ENCODE data around the gene A4GNT.

Gene A4GNT

GRCh38 chr3:138127636-138128365 lies 4.4 kb downstream of the A4GNT start:
- H3K79me2 ChIP-seq (ENCODE audit: insufficient read depth, low read length), result no peaks in the 10 kb centered on the region
- H3K4me3 ChIP-seq (ENCODE audit: insufficient read depth, low read length, poor library complexity, severe bottlenecking), result no peak overlapping the region
- no peaks in the 10 kb centered on the region for H3K9me2 ChIP-seq (replicated peaks; ENCODE audit: insufficient read depth, low read length)
- H3K36me3 ChIP-seq (ENCODE audit: low read length), result no peaks in the 10 kb centered on the region
- H3K27me3 ChIP-seq (ENCODE audit: low read length), result no peaks in the 10 kb centered on the region
- no peak overlapping the region for H2AFZ ChIP-seq (ENCODE audit: low read depth, low read length, severe bottlenecking)
- H3K27ac ChIP-seq (ENCODE audit: low read depth, low read length), result no peak overlapping the region
- no peak overlapping the region for H3K4me2 ChIP-seq (ENCODE audit: low read depth, low read length, poor library complexity, severe bottlenecking)
- TF ChIP-seq EZH2phosphoT487 (conservative IDR thresholded peaks at IDR 0.05; ENCODE audit: low read length) (no peak), CTCF (IDR thresholded peaks at IDR 0.05; ENCODE audit: insufficient read depth, low read length, poor library complexity, severe bottlenecking) (no peak)
- no peaks in the 10 kb centered on the region for H3K9me3 ChIP-seq (ENCODE audit: insufficient read depth, low read length)
- H4K20me1 ChIP-seq (ENCODE audit: low read depth, low read length), result no peaks in the 10 kb centered on the region
- no peaks in the 10 kb centered on the region for H3F3A ChIP-seq (ENCODE audit: insufficient read depth)
- H3K9ac ChIP-seq (ENCODE audit: low read length), result no peak overlapping the region

GRCh38 chr3:138125548-138126221 lies 6.5 kb downstream of the A4GNT start:
- Histone ChIP-seq H3K9ac (ENCODE audit: low read length) (no peak overlapping the region), H3K9me3 (ENCODE audit: insufficient read depth, low read length) (no peaks in the 10 kb centered on the region), H3K4me3 (ENCODE audit: insufficient read depth, low read length, poor library complexity, severe bottlenecking) (no peak overlapping the region), H3K79me2 (ENCODE audit: insufficient read depth, low read length) (no peaks in the 10 kb centered on the region), H3K27ac (ENCODE audit: low read depth, low read length) (no peak overlapping the region), H3F3A (ENCODE audit: insufficient read depth) (no peaks in the 10 kb centered on the region), H2AFZ (ENCODE audit: low read depth, low read length, severe bottlenecking) (no peak overlapping the region), H3K27me3 (ENCODE audit: low read length) (no peaks in the 10 kb centered on the region), H3K36me3 (ENCODE audit: low read length) (no peaks in the 10 kb centered on the region), H3K4me2 (ENCODE audit: low read depth, low read length, poor library complexity, severe bottlenecking) (no peak overlapping the region), H4K20me1 (ENCODE audit: low read depth, low read length) (no peaks in the 10 kb centered on the region), H3K9me2 (replicated peaks; ENCODE audit: insufficient read depth, low read length) (no peaks in the 10 kb centered on the region)
- TF ChIP-seq CTCF (IDR thresholded peaks at IDR 0.05; ENCODE audit: insufficient read depth, low read length, poor library complexity, severe bottlenecking), result no peak
- no peak for TF ChIP-seq EZH2phosphoT487 (conservative IDR thresholded peaks at IDR 0.05; ENCODE audit: low read length)

DNA sequence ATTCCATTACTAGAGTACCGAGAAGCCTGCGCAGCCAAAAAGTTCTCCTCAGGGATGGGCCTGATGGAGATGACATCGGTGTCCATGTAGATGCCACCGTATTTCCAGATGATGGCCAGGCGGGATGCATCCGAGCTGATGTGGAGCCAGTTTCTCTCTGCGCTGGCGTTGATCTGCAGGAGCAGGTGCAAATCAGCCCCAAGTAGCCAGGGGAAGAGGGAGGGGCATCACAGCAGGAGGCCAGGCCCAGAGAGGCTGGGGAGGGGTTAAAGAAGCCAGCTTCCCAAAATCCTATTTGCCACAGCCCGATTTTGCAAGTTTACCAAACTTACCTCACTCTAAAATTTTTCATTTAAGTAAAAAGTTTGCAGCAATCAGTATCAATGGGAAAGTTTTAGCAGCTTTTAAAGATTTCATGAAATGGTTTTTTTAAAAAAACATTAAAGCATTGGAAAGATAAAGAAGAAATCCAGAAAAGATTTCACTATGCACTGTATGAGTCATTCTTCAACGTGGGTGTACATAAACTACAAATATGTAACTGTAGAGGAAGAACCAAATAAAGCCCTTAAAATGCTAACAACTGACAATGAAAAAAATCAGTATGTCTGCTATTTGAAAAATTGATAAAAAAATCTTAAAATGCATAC lies 7.4 kb downstream of the A4GNT start:
- Histone ChIP-seq H3K9me3 (ENCODE audit: insufficient read depth, low read length) (no peaks in the 10 kb centered on the region), H3K36me3 (ENCODE audit: low read length) (no peaks in the 10 kb centered on the region), H2AFZ (ENCODE audit: low read depth, low read length, severe bottlenecking) (no peak overlapping the region), H3K4me2 (ENCODE audit: low read depth, low read length, poor library complexity, severe bottlenecking) (no peak overlapping the region), H3K4me3 (ENCODE audit: insufficient read depth, low read length, poor library complexity, severe bottlenecking) (no peak overlapping the region), H3K27me3 (ENCODE audit: low read length) (no peaks in the 10 kb centered on the region), H3K9me2 (replicated peaks; ENCODE audit: insufficient read depth, low read length) (no peaks in the 10 kb centered on the region), H3K9ac (ENCODE audit: low read length) (no peak overlapping the region), H3K27ac (ENCODE audit: low read depth, low read length) (no peak overlapping the region), H4K20me1 (ENCODE audit: low read depth, low read length) (no peaks in the 10 kb centered on the region), H3F3A (ENCODE audit: insufficient read depth) (no peaks in the 10 kb centered on the region), H3K79me2 (ENCODE audit: insufficient read depth, low read length) (no peaks in the 10 kb centered on the region)
- TF ChIP-seq CTCF (IDR thresholded peaks at IDR 0.05; ENCODE audit: insufficient read depth, low read length, poor library complexity, severe bottlenecking) (no peak), EZH2phosphoT487 (conservative IDR thresholded peaks at IDR 0.05; ENCODE audit: low read length) (no peak)
